Right lobe of liver (tissue), 4 donors: ENCODE measurements around the gene STOML3.

ENCODE experiments used
- CTCF ChIP-seq, 4 donors: fragments of 200-600 bp in 3 of 4; fragments of 450-650 bp in 1 of 4; IDR thresholded peaks; one replicate each; pipeline versions ENCODE4 v1.5.1 to v1.8.0; 2016 to 2022; ENCODE audit warnings: antibody characterized with exemption in 4 of 4, mild to moderate bottlenecking in 2 of 4
- POLR2A ChIP-seq: fragments of 450-650 bp; IDR thresholded peaks from one replicate; pipeline ENCODE4 v1.6.1; 2017; ENCODE audit warnings: antibody characterized with exemption, mild to moderate bottlenecking
- donor health status: DM: no; HTN: no; CAD: no.
- donor health status: DM: no; HTN: no; CAD: no.
- donor health status: DM: no; HTN: yes; CAD: no.

GRCh38 chr13:39035204-39035603 is 44.6 kb upstream of the STOML3 start:
- TF ChIP-seq CTCF (IDR thresholded peaks at IDR 0.05) (no peak), POLR2A (no peak)
